ENCODE measurements around the gene MASP1.

MASP1 gene

DNA sequence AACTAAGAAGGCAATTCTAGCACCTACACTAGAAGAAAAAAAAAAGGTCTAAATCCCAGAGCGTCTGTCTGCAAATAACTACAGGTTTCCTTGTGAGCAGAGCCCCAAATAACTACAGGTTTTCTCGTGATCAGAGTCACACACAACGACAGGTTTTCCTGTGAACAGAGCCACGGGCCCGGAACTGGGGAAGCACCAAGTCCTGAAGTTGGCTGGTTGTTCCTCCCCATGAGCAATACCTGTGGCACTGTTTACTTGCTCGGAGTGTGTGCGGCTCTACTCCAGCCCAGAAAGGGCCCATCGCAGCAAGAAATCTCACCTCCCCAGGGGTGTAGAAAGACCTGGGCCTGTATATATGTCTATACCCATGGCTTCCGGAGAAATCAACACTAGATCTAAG lies 644 bp upstream of the MASP1 start:
- Histone ChIP-seq H3K4me3 (ENCODE audit: insufficient read depth in 1 of 2, low read depth in 1 of 2, low read length in 2 of 2) (peak overlapping the region in 1 of 2 experiments; percentile 91), H4K91ac (ENCODE audit: low read length) (no peak overlapping the region), H2BK12ac (ENCODE audit: low read length in 2 of 2) (no peak overlapping the region), H2BK5ac (ENCODE audit: low read depth, low read length, poor library complexity, severe bottlenecking) (no peak overlapping the region), H3K27me3 (ENCODE audit: control insufficient read depth in 1 of 2, insufficient read depth in 1 of 2, low read length in 2 of 2) (no peaks in the 10 kb centered on the region), H3K23ac (ENCODE audit: low read length in 2 of 2) (no peak overlapping the region), H4K8ac (ENCODE audit: low read length) (peak overlapping the region; percentile 19), H3K18ac (ENCODE audit: low read depth in 1 of 2, low read length in 2 of 2) (peak overlapping the region; percentile 16 to 55), H3K36me3 (ENCODE audit: control insufficient read depth in 1 of 2, insufficient read depth in 2 of 2, low read depth in 1 of 2, low read length in 2 of 2) (no peaks in the 10 kb centered on the region), H2AFZ (ENCODE audit: low read depth, low read length) (no peak overlapping the region), H3K14ac (ENCODE audit: low read length in 2 of 2) (no peak overlapping the region), H3K79me1 (replicated peaks; ENCODE audit: low read length, poor library complexity, severe bottlenecking) (no peaks in the 10 kb centered on the region), H3K27ac (ENCODE audit: low read length, poor library complexity, severe bottlenecking) (no peak overlapping the region), H2BK120ac (ENCODE audit: low read depth, low read length) (no peak overlapping the region), H3K9me3 (ENCODE audit: control insufficient read depth, low read length) (no peaks in the 10 kb centered on the region), H3K4me2 (ENCODE audit: low read length, poor library complexity, severe bottlenecking) (no peak overlapping the region), H3K4ac (ENCODE audit: low read depth in 1 of 2, low read length in 2 of 2) (no peak overlapping the region), H2AK5ac (ENCODE audit: low read length, severe bottlenecking) (no peak overlapping the region), H2BK15ac (ENCODE audit: low read depth, poor library complexity, severe bottlenecking) (no peak overlapping the region), H3K4me1 (ENCODE audit: control insufficient read depth, insufficient read depth, low read depth, low read length) (peaks cover 6% of the 10 kb centered on the region), H3K9ac (ENCODE audit: low read length) (peak overlapping the region; percentile 96)
- 51% methylated on average over 5 of the region's 9 CpGs for WGBS
- DNase-seq: peak; percentile 43

DNA sequence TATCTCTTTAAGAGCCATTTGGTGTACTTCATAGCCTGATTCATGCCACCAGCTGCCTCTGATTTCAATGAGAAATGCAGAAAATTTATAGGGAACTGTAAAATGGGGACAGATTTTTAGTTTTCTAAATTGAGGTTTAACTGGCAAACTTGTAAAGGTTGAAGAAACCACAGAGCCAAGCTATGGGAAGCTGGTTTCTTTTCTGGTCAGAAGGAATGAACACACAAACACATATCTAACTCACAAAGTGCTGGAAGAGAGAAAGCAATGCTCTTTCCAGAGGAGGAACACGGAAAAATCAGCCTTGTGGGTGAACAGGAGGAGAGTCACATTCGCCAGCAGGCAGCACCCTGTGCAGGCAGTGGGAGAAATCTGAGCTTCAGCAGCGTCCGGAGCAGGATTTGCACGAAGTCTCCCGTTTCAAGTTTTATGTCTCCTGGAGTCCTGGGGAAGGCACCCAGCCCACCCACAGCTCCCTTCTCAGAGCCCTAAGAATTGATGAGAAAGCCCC lies 481 bp downstream of the MASP1 start:
- Histone ChIP-seq H4K8ac (ENCODE audit: low read length) (peak overlapping the region; percentile 81), H3K18ac (ENCODE audit: low read depth in 1 of 2, low read length in 2 of 2) (peak overlapping the region; percentile 47 to 93), H3K23ac (ENCODE audit: low read length in 2 of 2) (peak overlapping the region in 1 of 2 experiments; percentile 57), H3K36me3 (ENCODE audit: control insufficient read depth in 1 of 2, insufficient read depth in 2 of 2, low read depth in 1 of 2, low read length in 2 of 2) (no peaks in the 10 kb centered on the region), H3K4me1 (ENCODE audit: control insufficient read depth, insufficient read depth, low read depth, low read length) (peaks cover 6% of the 10 kb centered on the region), H3K4me2 (ENCODE audit: low read length, poor library complexity, severe bottlenecking) (peak overlapping the region; percentile 72), H3K4ac (ENCODE audit: low read depth in 1 of 2, low read length in 2 of 2) (peak overlapping the region; percentile 57 to 77), H3K27me3 (ENCODE audit: control insufficient read depth in 1 of 2, insufficient read depth in 1 of 2, low read length in 2 of 2) (no peaks in the 10 kb centered on the region), H2BK120ac (ENCODE audit: low read depth, low read length) (no peak overlapping the region), H3K9ac (ENCODE audit: low read length) (peak overlapping the region; percentile 96), H2BK15ac (ENCODE audit: low read depth, poor library complexity, severe bottlenecking) (no peak overlapping the region), H2BK5ac (ENCODE audit: low read depth, low read length, poor library complexity, severe bottlenecking) (no peak overlapping the region), H3K9me3 (ENCODE audit: control insufficient read depth, low read length) (no peaks in the 10 kb centered on the region), H2AFZ (ENCODE audit: low read depth, low read length) (peak overlapping the region; percentile 88), H2AK5ac (ENCODE audit: low read length, severe bottlenecking) (no peak overlapping the region), H2BK12ac (ENCODE audit: low read length in 2 of 2) (peak overlapping the region; percentile 20 to 95), H4K91ac (ENCODE audit: low read length) (peak overlapping the region; percentile 45), H3K14ac (ENCODE audit: low read length in 2 of 2) (peak overlapping the region in 1 of 2 experiments; percentile 91), H3K27ac (ENCODE audit: low read length, poor library complexity, severe bottlenecking) (no peak overlapping the region), H3K79me1 (replicated peaks; ENCODE audit: low read length, poor library complexity, severe bottlenecking) (no peaks in the 10 kb centered on the region), H3K4me3 (ENCODE audit: insufficient read depth in 1 of 2, low read depth in 1 of 2, low read length in 2 of 2) (peak overlapping the region in 1 of 2 experiments; percentile 91)
- peak; percentile 81 for DNase-seq
- under 1% methylated on average over 6 of the region's 6 CpGs for WGBS

DNA sequence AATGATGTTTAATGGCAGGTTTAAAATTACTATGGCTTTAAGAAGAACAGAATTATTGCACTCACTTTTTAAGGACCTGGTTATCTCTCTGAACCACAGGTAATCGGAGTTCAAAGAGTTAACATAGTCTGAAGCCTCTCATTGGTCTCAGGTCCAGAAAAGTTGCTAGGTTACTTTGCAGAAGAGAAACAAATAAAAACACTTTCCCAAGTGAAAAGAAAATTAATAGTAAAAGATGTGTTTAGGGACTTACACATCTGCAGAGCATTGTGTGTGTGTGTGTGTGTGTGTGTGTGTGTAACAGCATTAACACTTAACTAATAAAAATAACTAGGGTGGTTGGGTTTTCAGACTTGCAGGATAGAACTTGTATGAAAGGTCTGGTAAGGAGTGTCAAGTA lies 1.0 kb downstream of the MASP1 start:
- H2BK5ac ChIP-seq (ENCODE audit: low read depth, low read length, poor library complexity, severe bottlenecking): no peak overlapping the region
- H3K27ac ChIP-seq (ENCODE audit: low read length, poor library complexity, severe bottlenecking): no peak overlapping the region
- no peaks in the 10 kb centered on the region for H3K9me3 ChIP-seq (ENCODE audit: control insufficient read depth, low read length)
- H3K27me3 ChIP-seq (ENCODE audit: control insufficient read depth in 1 of 2, insufficient read depth in 1 of 2, low read length in 2 of 2): no peaks in the 10 kb centered on the region
- peak overlapping the region; percentile 96 for H3K9ac ChIP-seq (ENCODE audit: low read length)
- H2AFZ ChIP-seq (ENCODE audit: low read depth, low read length): no peak overlapping the region
- peaks cover 0 to 3% of the 10 kb centered on the region in 2 experiments for H3K36me3 ChIP-seq (ENCODE audit: control insufficient read depth in 1 of 2, insufficient read depth in 2 of 2, low read depth in 1 of 2, low read length in 2 of 2)
- H3K4me2 ChIP-seq (ENCODE audit: low read length, poor library complexity, severe bottlenecking): no peak overlapping the region
- H4K91ac ChIP-seq (ENCODE audit: low read length): no peak overlapping the region
- H4K8ac ChIP-seq (ENCODE audit: low read length): no peak overlapping the region
- peaks cover 6% of the 10 kb centered on the region for H3K4me1 ChIP-seq (ENCODE audit: control insufficient read depth, insufficient read depth, low read depth, low read length)
- WGBS: no CpG with 5 or more reads among the region's 1 CpG
- no peak overlapping the region for H2BK12ac ChIP-seq (ENCODE audit: low read length in 2 of 2)
- no peak overlapping the region for H2AK5ac ChIP-seq (ENCODE audit: low read length, severe bottlenecking)
- DNase-seq: peak; percentile 68
- H2BK15ac ChIP-seq (ENCODE audit: low read depth, poor library complexity, severe bottlenecking): no peak overlapping the region
- H2BK120ac ChIP-seq (ENCODE audit: low read depth, low read length): no peak overlapping the region
- H3K18ac ChIP-seq (ENCODE audit: low read depth in 1 of 2, low read length in 2 of 2): no peak overlapping the region
- H3K23ac ChIP-seq (ENCODE audit: low read length in 2 of 2): no peak overlapping the region
- no peak overlapping the region for H3K14ac ChIP-seq (ENCODE audit: low read length in 2 of 2)
- H3K4me3 ChIP-seq (ENCODE audit: insufficient read depth in 1 of 2, low read depth in 1 of 2, low read length in 2 of 2): peak overlapping the region in 1 of 2 experiments; percentile 91
- H3K79me1 ChIP-seq (replicated peaks; ENCODE audit: low read length, poor library complexity, severe bottlenecking): no peaks in the 10 kb centered on the region
- no peak overlapping the region for H3K4ac ChIP-seq (ENCODE audit: low read depth in 1 of 2, low read length in 2 of 2)

DNA sequence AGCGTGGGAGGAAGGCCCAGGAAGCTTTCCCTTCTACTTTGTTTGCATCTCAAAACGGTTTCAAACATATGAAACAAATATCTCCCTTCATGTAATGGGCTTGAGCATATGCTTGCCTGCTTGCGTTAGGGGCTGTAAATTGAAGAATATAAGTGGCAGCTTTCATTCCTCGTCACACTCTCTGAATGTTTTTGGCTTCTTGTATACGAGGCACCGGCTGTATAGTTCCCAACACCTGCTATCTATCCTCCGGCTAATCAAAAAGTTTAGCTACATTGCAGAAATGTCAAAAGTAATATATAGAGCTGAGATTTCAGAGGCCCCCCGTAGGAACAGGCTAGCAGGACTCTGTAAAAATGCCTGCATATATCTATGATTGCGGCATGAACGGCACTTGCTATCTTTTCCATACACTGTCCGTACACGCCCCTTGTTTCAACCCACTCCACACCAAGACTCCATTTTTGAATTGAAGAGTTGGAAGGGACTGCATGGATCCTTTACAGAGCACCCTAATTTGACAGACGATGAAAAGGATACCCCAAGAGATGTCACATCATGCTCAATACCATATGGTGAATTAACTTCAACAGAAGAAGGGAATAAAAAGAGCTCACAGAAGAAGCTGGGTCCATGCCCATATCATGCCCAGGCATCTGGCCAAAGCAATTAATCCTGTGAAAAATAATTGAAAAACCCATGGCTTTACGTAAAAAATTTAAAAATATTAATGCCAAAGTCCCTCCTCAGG lies 2.5 kb downstream of the MASP1 start:
- peak overlapping the region in 1 of 2 experiments; percentile 19 for H3K4ac ChIP-seq (ENCODE audit: low read depth in 1 of 2, low read length in 2 of 2)
- no peak overlapping the region for H2BK15ac ChIP-seq (ENCODE audit: low read depth, poor library complexity, severe bottlenecking)
- H3K27ac ChIP-seq (ENCODE audit: low read length, poor library complexity, severe bottlenecking): no peak overlapping the region
- DNase-seq: no peak
- H3K14ac ChIP-seq (ENCODE audit: low read length in 2 of 2): no peak overlapping the region
- H2AK5ac ChIP-seq (ENCODE audit: low read length, severe bottlenecking): no peak overlapping the region
- 90% methylated on average over 12 of the region's 14 CpGs for WGBS
- H3K23ac ChIP-seq (ENCODE audit: low read length in 2 of 2): no peak overlapping the region
- peak overlapping the region; percentile 46 to 73 for H3K18ac ChIP-seq (ENCODE audit: low read depth in 1 of 2, low read length in 2 of 2)
- peak overlapping the region; percentile 96 for H3K9ac ChIP-seq (ENCODE audit: low read length)
- H4K91ac ChIP-seq (ENCODE audit: low read length): peak overlapping the region; percentile 57
- peaks cover 6% of the 10 kb centered on the region for H3K4me1 ChIP-seq (ENCODE audit: control insufficient read depth, insufficient read depth, low read depth, low read length)
- peak overlapping the region; percentile 45 to 49 for H2BK12ac ChIP-seq (ENCODE audit: low read length in 2 of 2)
- no peak overlapping the region for H2AFZ ChIP-seq (ENCODE audit: low read depth, low read length)
- H4K8ac ChIP-seq (ENCODE audit: low read length): peak overlapping the region; percentile 80
- no peaks in the 10 kb centered on the region for H3K27me3 ChIP-seq (ENCODE audit: control insufficient read depth in 1 of 2, insufficient read depth in 1 of 2, low read length in 2 of 2)
- no peaks in the 10 kb centered on the region for H3K79me1 ChIP-seq (replicated peaks; ENCODE audit: low read length, poor library complexity, severe bottlenecking)
- no peak overlapping the region for H2BK5ac ChIP-seq (ENCODE audit: low read depth, low read length, poor library complexity, severe bottlenecking)
- H2BK120ac ChIP-seq (ENCODE audit: low read depth, low read length): peak overlapping the region; percentile 54
- H3K36me3 ChIP-seq (ENCODE audit: control insufficient read depth in 1 of 2, insufficient read depth in 2 of 2, low read depth in 1 of 2, low read length in 2 of 2): peaks cover 0 to 17% of the 10 kb centered on the region in 2 experiments
- H3K4me3 ChIP-seq (ENCODE audit: insufficient read depth in 1 of 2, low read depth in 1 of 2, low read length in 2 of 2): peak overlapping the region in 1 of 2 experiments; percentile 91
- H3K9me3 ChIP-seq (ENCODE audit: control insufficient read depth, low read length): no peaks in the 10 kb centered on the region
- no peak overlapping the region for H3K4me2 ChIP-seq (ENCODE audit: low read length, poor library complexity, severe bottlenecking)

Data from mesenchymal stem cell (in vitro differentiated cells and primary cell).